GM12872 (cell line): Measurements from ENCODE around the gene OR1S2.

Experiments
- CTCF ChIP-seq: IDR thresholded peaks from 3 replicates; pipeline ENCODE4 v1.5.1; 2011; ENCODE audit warnings: low read depth, mild to moderate bottlenecking, low read length, moderate library complexity; ENCODE audit not compliant: insufficient read depth

OR1S2 gene

DNA sequence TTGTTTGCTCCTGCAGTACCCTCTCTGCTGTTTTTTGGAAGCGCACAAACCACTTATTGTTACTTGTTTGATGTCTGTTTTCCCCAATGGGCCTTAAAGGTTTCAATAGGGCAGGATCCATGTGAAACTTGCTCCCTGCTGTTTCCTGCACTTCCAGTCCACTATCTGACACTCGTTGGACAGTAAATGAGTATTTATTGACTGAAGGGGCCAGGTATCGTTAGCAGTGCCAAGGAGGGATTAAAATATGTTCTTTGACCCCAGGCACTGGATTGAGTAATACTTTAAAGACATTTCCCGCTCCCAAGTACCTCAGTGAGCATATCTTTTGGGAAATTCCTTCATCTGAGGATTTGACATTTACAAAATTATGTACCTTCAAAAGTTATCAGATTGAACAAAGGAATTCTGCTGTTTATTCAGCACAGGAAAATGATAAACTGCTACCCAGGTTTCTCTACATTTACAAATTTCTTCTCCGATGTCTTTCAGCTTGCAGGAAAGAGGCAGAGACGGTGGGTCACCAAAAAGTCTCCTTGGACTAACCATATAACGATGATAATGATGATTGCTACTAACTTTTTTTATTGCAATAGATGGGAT, 38.3 kb downstream of the OR1S2 start:
- no peak for TF ChIP-seq CTCF

DNA sequence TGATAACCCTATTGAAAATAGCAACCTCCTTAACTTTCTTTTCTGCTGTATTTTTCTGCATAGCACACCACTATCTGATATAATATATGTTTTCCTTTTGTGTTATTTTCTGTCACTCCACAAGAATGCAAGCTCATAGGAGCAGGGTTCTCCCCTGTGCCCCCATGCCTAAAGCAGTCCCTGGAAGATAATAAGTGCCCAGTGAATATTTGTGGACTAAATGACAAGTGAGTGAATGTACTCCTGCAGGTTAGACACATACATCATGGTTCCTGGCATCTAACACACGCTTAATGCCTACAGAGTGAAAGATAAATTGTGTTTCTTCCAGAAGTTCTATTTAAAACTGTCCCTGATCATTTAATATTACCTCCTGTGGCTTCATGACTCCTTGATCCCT, 39.0 kb downstream of the OR1S2 start:
- no peak for TF ChIP-seq CTCF

- no peak for TF ChIP-seq CTCF
These were observed 39.6 kb downstream of the OR1S2 start for GRCh38 chr11:58164389-58164788.
